ENCODE data around the gene ANKMY1. TPM values are rescaled to one million over a fixed set of nuclear protein-coding genes. Genes with fewer than 3 reads are reported as not detected.

The ANKMY1 gene
- total RNA-seq, 2 donors from 2014 or later = 12.3 to 18.1 TPM

DNA sequence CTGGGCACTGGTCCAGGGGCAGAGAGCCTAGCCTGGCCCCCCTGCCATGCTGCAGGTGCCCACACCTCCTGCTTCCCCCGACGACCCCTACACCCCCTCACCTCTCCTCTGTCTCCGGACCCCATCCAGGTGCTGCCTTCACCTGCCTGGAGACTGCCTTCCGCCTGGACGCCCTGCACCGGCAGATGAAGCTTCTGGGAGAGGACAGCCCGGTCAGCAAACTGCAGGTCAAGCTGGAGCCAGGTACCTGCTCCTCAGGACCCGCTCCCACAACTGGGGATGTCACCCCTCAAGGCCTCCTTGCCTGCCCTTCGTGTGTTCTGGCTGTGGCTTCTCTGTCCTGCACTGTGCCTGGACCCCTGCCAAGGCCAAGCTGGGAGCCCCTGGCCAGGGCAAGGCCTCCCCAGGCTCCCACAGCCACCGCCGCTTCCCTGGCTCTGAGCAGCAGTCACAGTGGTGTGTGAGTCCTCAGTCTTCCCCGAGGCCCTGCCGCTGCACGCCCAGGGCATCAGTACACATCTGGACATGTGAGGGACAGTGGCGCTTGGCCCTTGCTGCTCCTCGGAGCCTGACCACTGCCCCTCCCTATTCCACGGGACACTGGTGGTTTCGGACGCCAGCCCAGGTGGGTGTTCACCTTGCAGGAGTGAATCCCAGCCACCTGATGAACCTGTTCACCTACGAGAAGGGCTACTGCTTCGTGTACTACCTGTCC lies 16.8 kb upstream of the ANKMY1 start:
- peaks cover 6% of the 10 kb centered on the region for H3K36me3 ChIP-seq
- DNase-seq = no peak
- H3K27me3 ChIP-seq = no peaks in the 10 kb centered on the region
- H3K4me3 ChIP-seq = no peak overlapping the region
- intact Hi-C loops (cut with DNase I) = no loop called here
- H3K9me3 ChIP-seq = no peaks in the 10 kb centered on the region
- peaks cover 21% of the 10 kb centered on the region for H3K4me1 ChIP-seq
- H3K27ac ChIP-seq = no peak overlapping the region
- TF ChIP-seq, protein P1, sequence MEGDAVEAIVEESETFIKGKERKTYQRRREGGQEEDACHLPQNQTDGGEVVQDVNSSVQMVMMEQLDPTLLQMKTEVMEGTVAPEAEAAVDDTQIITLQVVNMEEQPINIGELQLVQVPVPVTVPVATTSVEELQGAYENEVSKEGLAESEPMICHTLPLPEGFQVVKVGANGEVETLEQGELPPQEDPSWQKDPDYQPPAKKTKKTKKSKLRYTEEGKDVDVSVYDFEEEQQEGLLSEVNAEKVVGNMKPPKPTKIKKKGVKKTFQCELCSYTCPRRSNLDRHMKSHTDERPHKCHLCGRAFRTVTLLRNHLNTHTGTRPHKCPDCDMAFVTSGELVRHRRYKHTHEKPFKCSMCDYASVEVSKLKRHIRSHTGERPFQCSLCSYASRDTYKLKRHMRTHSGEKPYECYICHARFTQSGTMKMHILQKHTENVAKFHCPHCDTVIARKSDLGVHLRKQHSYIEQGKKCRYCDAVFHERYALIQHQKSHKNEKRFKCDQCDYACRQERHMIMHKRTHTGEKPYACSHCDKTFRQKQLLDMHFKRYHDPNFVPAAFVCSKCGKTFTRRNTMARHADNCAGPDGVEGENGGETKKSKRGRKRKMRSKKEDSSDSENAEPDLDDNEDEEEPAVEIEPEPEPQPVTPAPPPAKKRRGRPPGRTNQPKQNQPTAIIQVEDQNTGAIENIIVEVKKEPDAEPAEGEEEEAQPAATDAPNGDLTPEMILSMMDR (IDR thresholded peaks at IDR 0.05) = no peak
- no peak overlapping the region for H3K9ac ChIP-seq (ENCODE audit: low read depth in 2 of 2, low read length in 2 of 2)

DNA sequence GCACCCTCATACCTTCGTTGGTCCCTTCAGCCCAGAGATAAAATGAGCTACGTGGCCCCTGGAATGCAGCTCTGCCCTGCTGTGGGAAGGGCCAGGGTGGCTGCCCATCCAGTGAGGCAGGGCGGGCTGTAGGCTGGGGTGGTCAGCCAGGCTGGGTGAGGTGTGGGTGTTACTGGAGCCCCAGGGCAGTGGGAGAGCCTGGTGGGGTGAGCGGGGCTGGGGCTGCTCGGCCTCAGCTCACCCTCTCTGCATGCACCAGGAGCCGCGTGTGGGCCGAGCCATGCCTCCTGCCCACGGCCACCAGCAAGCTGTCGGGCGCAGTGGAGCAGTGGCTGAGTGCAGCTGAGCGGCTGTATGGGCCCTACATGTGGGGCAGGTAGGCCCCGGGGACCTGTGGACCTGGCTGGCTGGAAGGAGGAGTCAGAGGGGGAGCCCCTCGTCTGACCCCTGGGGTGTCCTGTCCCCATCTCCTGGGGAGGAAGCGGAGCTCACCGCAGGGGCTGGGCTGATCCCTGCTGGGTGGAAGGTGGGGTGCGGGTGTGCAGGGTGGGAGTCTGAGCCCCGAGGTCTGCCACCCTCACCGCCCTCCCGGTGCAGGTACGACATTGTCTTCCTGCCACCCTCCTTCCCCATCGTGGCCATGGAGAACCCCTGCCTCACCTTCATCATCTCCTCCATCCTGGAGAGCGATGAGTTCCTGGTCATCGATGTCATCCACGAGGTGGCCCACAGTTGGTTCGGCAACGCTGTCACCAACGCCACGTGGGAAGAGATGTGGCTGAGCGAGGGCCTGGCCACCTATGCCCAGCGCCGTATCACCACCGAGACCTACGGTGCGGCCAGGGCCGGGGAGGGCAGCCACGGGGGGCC lies 16.0 kb upstream of the ANKMY1 start:
- Histone ChIP-seq H3K4me1 (peaks cover 20% of the 10 kb centered on the region), H3K9me3 (no peaks in the 10 kb centered on the region), H3K27me3 (no peaks in the 10 kb centered on the region), H3K9ac (ENCODE audit: low read depth in 2 of 2, low read length in 2 of 2) (no peak overlapping the region), H3K27ac (no peak overlapping the region), H3K4me3 (no peak overlapping the region), H3K36me3 (peaks cover 6% of the 10 kb centered on the region)
- no peak for DNase-seq
- TF ChIP-seq, protein P1 (IDR thresholded peaks at IDR 0.05) = no peak
- intact Hi-C loops (cut with DNase I) = no loop called here

DNA sequence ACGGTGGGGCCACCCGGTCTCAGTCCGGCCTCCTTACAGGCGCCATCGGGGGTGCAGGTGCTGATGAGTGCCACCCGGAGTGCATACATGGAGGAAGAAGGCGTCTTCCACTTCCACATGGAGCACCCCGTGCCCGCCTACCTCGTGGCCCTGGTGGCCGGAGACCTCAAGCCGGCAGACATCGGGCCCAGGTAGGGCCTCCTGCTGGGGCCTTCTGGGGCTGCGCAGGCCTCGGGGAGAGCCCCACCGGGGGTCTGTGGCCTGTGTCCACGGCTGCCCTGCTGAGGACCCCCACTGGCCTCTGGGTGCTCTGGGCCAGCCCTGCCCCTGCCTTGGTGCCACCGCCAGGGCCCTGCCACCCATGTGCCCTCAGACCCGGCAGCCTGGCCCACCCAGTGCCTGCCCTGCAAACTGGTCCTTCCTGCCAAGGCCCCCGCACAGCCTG lies 15.3 kb upstream of the ANKMY1 start:
- DNase-seq = no peak
- Histone ChIP-seq H3K27me3 (no peaks in the 10 kb centered on the region), H3K9me3 (no peaks in the 10 kb centered on the region), H3K36me3 (peaks cover 6% of the 10 kb centered on the region), H3K4me3 (no peak overlapping the region), H3K4me1 (peaks cover 20% of the 10 kb centered on the region), H3K27ac (no peak overlapping the region), H3K9ac (ENCODE audit: low read depth in 2 of 2, low read length in 2 of 2) (no peak overlapping the region)
- intact Hi-C loops (cut with DNase I) = no loop called here
- TF ChIP-seq, protein P1 (IDR thresholded peaks at IDR 0.05) = no peak

DNA sequence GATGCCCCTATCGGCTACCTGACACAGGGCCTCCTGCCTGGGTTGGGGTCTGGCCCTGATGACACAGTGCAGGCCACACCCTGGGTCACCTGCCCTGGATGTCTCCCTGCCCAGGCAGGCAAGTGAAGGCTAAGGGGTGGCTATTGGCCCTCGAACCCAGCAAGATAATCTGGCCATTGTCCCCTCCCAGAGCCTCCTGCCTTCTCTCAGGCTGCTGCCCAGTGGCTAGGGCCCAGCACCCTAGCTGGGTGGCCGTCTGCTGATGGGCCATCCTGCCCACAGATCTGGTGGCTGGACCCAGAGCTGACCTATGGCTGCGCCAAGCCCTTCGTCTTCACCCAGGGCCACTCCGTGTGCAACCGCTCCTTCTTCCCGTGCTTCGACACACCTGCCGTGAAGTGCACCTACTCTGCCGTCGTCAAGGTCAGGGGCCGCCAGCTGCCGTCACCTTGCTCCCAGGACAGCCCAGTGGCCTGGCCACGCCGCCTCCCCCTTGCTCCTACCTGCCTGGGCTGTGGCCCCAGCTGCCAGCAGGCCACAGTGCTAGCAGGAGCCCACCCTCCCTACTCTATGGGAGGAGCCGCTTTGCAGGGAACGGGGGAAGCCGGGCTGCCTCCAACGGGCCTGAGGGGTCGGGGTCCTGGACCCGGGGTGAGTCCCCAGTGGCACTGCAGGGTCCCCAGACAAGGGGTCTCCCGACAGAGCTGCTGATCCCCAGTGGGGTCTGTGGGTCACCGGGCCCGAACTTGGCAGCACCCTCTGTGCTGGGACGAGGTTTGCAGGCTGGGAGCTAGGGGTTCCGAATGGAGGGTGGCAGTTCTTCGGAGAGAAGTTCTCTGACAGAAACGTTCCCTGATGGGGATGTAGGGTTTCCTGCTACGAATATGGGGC lies 14.6 kb upstream of the ANKMY1 start:
- peaks cover 6% of the 10 kb centered on the region for H3K36me3 ChIP-seq
- H3K4me1 ChIP-seq = peaks cover 21% of the 10 kb centered on the region
- intact Hi-C loops (cut with DNase I) = no loop called here
- no peaks in the 10 kb centered on the region for H3K27me3 ChIP-seq
- no peak overlapping the region for H3K4me3 ChIP-seq
- H3K9me3 ChIP-seq = no peaks in the 10 kb centered on the region
- H3K9ac ChIP-seq (ENCODE audit: low read depth in 2 of 2, low read length in 2 of 2) = no peak overlapping the region
- TF ChIP-seq, protein P1 (IDR thresholded peaks at IDR 0.05) = no peak
- no peak for DNase-seq
- no peak overlapping the region for H3K27ac ChIP-seq

Data from colonic mucosa (tissue), 4 donors.